Keratinocyte (primary cell): ENCODE data around the gene AFF4. TPM values are rescaled to one million over a fixed set of nuclear protein-coding genes. Genes with fewer than 3 reads are reported as not detected.
"Not testable (repeated sequence)": the region's sequence is repeated elsewhere in the genome, so short reads cannot be mapped to it uniquely, and the experiment has no call there.

Experiments used
- DNase-seq: peaks from one replicate; pipeline ENCODE4 v3.0.0-alpha.2; 2011; ENCODE audit warnings: low read depth, missing footprints, low spot score
- FAIRE-seq: peaks from 2 replicates; lab custom pipeline; 2011; peaks lifted over from hg19 to GRCh38; lab: Jason Lieb, UNC
- H2AFZ ChIP-seq: 2 replicates; pipeline ENCODE4 v1.6.0; 2012; ENCODE audit warnings: low read length, control low read depth, inconsistent platforms; ENCODE audit not compliant: control insufficient read depth
- H3K27ac ChIP-seq: 2 replicates; pipeline ENCODE4 v1.5.1; 2011; ENCODE audit warnings: low read length; ENCODE audit not compliant: control insufficient read depth, insufficient read depth
- H3K27me3 ChIP-seq: 3 replicates; pipeline ENCODE4 v1.6.0; 2011; ENCODE audit warnings: low read length; ENCODE audit not compliant: control insufficient read depth, insufficient read depth; ENCODE audit errors: extremely low read depth
- H3K36me3 ChIP-seq, 2 experiments: 2 replicates in 1 of 2; 3 replicates in 1 of 2; pipeline ENCODE4 v1.5.1; 2011; ENCODE audit warnings: low read length in 2 of 2, mild to moderate bottlenecking in 1 of 2; ENCODE audit not compliant: control insufficient read depth in 2 of 2, insufficient read depth in 2 of 2; ENCODE audit errors: extremely low read depth in 1 of 2
- H3K4me1 ChIP-seq: 3 replicates; pipeline ENCODE4 v1.5.1; 2011; ENCODE audit warnings: low read length; ENCODE audit not compliant: control insufficient read depth, insufficient read depth; ENCODE audit errors: extremely low read depth
- H3K4me2 ChIP-seq: 3 replicates; pipeline ENCODE4 v1.6.0; 2011; ENCODE audit warnings: low read depth, low read length; ENCODE audit not compliant: control insufficient read depth, insufficient read depth; ENCODE audit errors: extremely low read depth
- H3K4me3 ChIP-seq, 3 experiments: fragments of 200-600 bp in 1 of 3; sonication (generic) in 1 of 3; 2 replicates in 2 of 3; 3 replicates in 1 of 3; pipeline ENCODE4 v1.5.1; 2011 to 2016; ENCODE audit warnings: low read length in 3 of 3, mild to moderate bottlenecking in 3 of 3, control low read depth in 2 of 3, inconsistent platforms in 1 of 3, low read depth in 1 of 3, mixed read lengths in 1 of 3, mixed run types in 1 of 3, moderate library complexity in 1 of 3; ENCODE audit not compliant: control insufficient read depth in 2 of 3, insufficient read depth in 2 of 3; ENCODE audit errors: extremely low read depth in 1 of 3
- H3K79me2 ChIP-seq: 2 replicates; pipeline ENCODE4 v1.6.0; 2012; ENCODE audit warnings: low read length; ENCODE audit not compliant: control insufficient read depth, insufficient read depth
- H3K9ac ChIP-seq: 3 replicates; pipeline ENCODE4 v1.6.0; 2011; ENCODE audit warnings: low read length; ENCODE audit not compliant: control insufficient read depth, insufficient read depth; ENCODE audit errors: extremely low read depth
- H3K9me1 ChIP-seq: 3 replicates; pipeline ENCODE4 v1.6.0; 2011; ENCODE audit warnings: low read length; ENCODE audit not compliant: control insufficient read depth, insufficient read depth; ENCODE audit errors: extremely low read depth
- H3K9me3 ChIP-seq: 2 replicates; pipeline ENCODE4 v1.5.1; 2012; ENCODE audit warnings: low read depth, low read length; ENCODE audit not compliant: control insufficient read depth
- H4K20me1 ChIP-seq: 3 replicates; pipeline ENCODE4 v1.6.0; 2011; ENCODE audit warnings: low read length; ENCODE audit not compliant: control insufficient read depth, insufficient read depth; ENCODE audit errors: extremely low read depth
- CTCF ChIP-seq, 3 experiments: IDR thresholded peaks in 1 of 3; conservative IDR thresholded peaks in 1 of 3; optimal IDR thresholded peaks in 1 of 3; 2 replicates in 2 of 3; 3 replicates in 1 of 3; pipeline versions ENCODE3 to v1.5.1; 2011; ENCODE audit warnings: low read length in 3 of 3, mild to moderate bottlenecking in 3 of 3, moderate library complexity in 2 of 3, control low read depth in 1 of 3, inconsistent platforms in 1 of 3; ENCODE audit not compliant: insufficient read depth in 2 of 3; ENCODE audit errors: extremely low read depth in 1 of 3
- EZH2 ChIP-seq: IDR thresholded peaks from one replicate; pipeline ENCODE4 v1.6.1; 2012; ENCODE audit warnings: inconsistent platforms, mild to moderate bottlenecking, low read length, moderate library complexity
- dilution Hi-C: fragments of 300-500 bp; cut with MboI; formaldehyde crosslinking; loops from one replicate; pipeline ENCODE4 v1.7.0; 2020; ENCODE audit warnings: low sequenced_read_pairs; ENCODE audit not compliant: extremely low pct_ligation_motif_present
- polyA plus RNA-seq, 5 experiments: library from polyadenylated mRNA; depleted of rRNA in 3 of 5; stranded (reverse) in 3 of 5; stranded (forward) in 1 of 5; unstranded in 1 of 5; fragments of >200 nt; gene quantifications; 1 replicate in 1 of 5; 2 replicates in 3 of 5; 3 replicates in 1 of 5; pipeline versions ENCODE4 v1.2.1 to v1.2.3, GENCODE V29; 2011 to 2012; ENCODE audit warnings: missing spikeins in 2 of 5, low read depth in 1 of 5, low replicate concordance in 1 of 5

AFF4 gene
- polyA plus RNA-seq, 1 donor (not counting 4 experiments of a cell fraction or from before 2014, with no cell fraction given): 51.3 TPM

- no peak for FAIRE-seq
Measured at GRCh38 chr5:132947671-132948070, 15.8 kb downstream of the AFF4 start.

GRCh38 chr5:132945315-132945714, 18.1 kb downstream of the AFF4 start:
- peaks cover 95% of the 10 kb centered on the region for H3K79me2 ChIP-seq
- H3K27ac ChIP-seq, H3K4me3 ChIP-seq, FAIRE-seq, DNase-seq, H3K36me3 ChIP-seq, H3K4me2 ChIP-seq, H3K9me1 ChIP-seq, H4K20me1 ChIP-seq, dilution Hi-C loops, H3K27me3 ChIP-seq, H3K9ac ChIP-seq, H3K9me3 ChIP-seq, H2AFZ ChIP-seq: not testable (repeated sequence)
- H3K4me1 ChIP-seq: peaks cover 11% of the 10 kb centered on the region

More at GRCh38 chr5:132947671-132948070, 15.8 kb downstream of the AFF4 start:
- Histone ChIP-seq H3K27me3 (no peaks in the 10 kb centered on the region), H3K4me2 (no peak overlapping the region), H4K20me1 (peaks cover 14% of the 10 kb centered on the region), H3K36me3 (no peaks in the 10 kb centered on the region), H2AFZ (no peak overlapping the region), H3K9me3 (no peaks in the 10 kb centered on the region), H3K9me1 (peaks cover 2% of the 10 kb centered on the region), H3K4me3 (no peak overlapping the region), H3K79me2 (peaks cover 96% of the 10 kb centered on the region), H3K4me1 (peaks cover 11% of the 10 kb centered on the region), H3K9ac (no peak overlapping the region), H3K27ac (no peak overlapping the region)
- dilution Hi-C loops: no loop called here
- no peak for TF ChIP-seq EZH2
- no peak for DNase-seq

GRCh38 chr5:132943362-132944022, 19.9 kb downstream of the AFF4 start:
- Histone ChIP-seq H3K79me2 (peaks cover 91% of the 10 kb centered on the region), H3K36me3 (peaks cover 0 to 1% of the 10 kb centered on the region in 2 experiments), H3K9ac (no peak overlapping the region), H3K4me2 (no peak overlapping the region), H3K4me3 (no peak overlapping the region), H3K27ac (no peak overlapping the region), H3K9me1 (no peaks in the 10 kb centered on the region), H4K20me1 (peaks cover 7% of the 10 kb centered on the region), H3K4me1 (peaks cover 9% of the 10 kb centered on the region), H2AFZ (no peak overlapping the region), H3K9me3 (no peaks in the 10 kb centered on the region), H3K27me3 (no peaks in the 10 kb centered on the region)
- dilution Hi-C loops: no loop called here
- DNase-seq (no peak), FAIRE-seq (no peak)
- no peak for TF ChIP-seq EZH2
- no peak for TF ChIP-seq CTCF (optimal IDR thresholded peaks at IDR 0.05 in 1 of 3, IDR thresholded peaks at IDR 0.05 in 1 of 3, conservative IDR thresholded peaks at IDR 0.05 in 1 of 3; ENCODE audit: extremely low read depth in 1 of 3, insufficient read depth in 2 of 3, low read length in 3 of 3)
